HG02981 (cell line): ENCODE measurements around the gene KRCC1.
"Not testable (repeated sequence)": the region's sequence is repeated elsewhere in the genome, so short reads cannot be mapped to it uniquely, and the experiment has no call there.

Experiments used
- ATAC-seq: cut with Tn5 transposase; IDR thresholded peaks from one replicate; pipeline ENCODE4 v1.9.1; 2021; ENCODE audit warnings: mild to moderate bottlenecking, moderate library complexity; ENCODE audit not compliant: unreplicated experiment

The KRCC1 gene

GRCh38 chr2:88005776-88006175 is 49.8 kb downstream of the KRCC1 start:
- no peak for ATAC-seq

GRCh38 chr2:88003074-88003755 is 52.4 kb downstream of the KRCC1 start:
- ATAC-seq, result no peak

GRCh38 chr2:88002359-88002707 is 53.2 kb downstream of the KRCC1 start:
- ATAC-seq, result no peak

DNA sequence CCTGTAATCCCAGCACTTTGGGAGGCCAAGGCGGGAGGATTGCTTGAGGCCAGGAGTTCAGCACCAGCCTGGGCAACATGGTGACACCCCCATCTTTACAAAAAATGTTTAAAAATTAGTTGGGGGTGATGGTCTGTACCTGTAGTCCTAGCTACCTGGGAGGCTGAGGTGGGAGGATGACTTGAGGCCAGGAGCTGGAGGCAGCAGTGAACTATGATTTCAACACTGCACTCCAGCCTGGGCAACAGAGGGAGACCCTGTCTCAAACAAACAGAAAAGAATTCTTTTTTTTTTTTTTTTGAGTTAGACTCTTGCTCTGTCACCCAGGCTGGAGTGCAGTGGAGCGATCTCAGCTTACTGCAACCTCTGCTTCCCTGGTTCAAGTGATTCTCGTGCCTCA is 55.1 kb downstream of the KRCC1 start:
- ATAC-seq, result not testable (repeated sequence)

DNA sequence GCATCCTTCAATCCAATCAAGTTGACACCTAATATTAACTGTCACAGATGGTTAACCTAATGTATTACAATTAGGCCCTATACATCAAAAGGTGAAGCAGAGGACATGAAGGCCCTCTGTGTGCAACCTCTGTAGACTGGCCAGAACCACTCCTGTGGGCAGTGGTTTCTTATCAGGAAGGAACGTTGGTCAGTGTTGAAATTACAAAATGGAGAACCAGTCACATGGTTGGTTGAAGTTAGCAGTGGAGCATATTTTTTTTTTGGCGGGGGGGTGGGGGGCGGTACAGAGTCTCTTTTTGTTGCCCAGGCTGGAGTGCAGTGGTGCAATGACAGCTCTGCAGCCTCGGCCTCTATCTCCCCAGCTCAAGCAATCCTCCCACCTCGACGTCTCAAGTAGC is 59.0 kb downstream of the KRCC1 start:
- no peak for ATAC-seq

- ATAC-seq, result no peak
Observed at GRCh38 chr2:87995756-87996155, 59.8 kb downstream of the KRCC1 start.

DNA sequence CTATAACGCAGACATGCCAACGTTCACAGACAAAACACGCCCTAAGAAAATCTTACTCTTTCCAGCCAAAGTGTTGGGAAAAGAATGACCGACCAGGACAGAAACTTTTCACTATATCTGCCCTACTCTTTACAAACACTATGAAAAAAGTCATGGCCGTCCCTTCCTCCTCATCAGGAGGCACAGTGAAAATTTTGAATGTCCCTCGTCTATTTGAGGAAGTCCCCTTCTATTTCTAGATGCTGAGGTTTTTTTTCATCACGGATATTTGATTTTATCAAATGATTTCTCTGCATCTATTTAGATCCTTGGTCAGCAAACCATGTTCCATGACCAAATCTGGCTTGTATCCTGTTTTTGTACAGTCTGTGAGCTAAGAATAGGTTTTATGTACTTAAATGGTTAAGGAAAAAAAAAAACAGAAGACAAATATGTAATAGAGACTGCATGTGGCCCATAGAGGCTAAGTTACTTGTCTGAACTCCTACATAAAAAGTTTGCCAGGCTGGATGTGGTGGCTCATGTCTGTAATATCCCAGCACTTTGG is 61.2 kb downstream of the KRCC1 start:
- not testable (repeated sequence) for ATAC-seq

- not testable (repeated sequence) for ATAC-seq
Observed at GRCh38 chr2:87992569-87992968, 63.0 kb downstream of the KRCC1 start.

GRCh38 chr2:87987473-87987872 is 68.1 kb downstream of the KRCC1 start:
- not testable (repeated sequence) for ATAC-seq

GRCh38 chr2:87985902-87986301 is 69.7 kb downstream of the KRCC1 start:
- not testable (repeated sequence) for ATAC-seq

- ATAC-seq, result not testable (repeated sequence)
Observed at GRCh38 chr2:87981182-87981581, 74.4 kb downstream of the KRCC1 start.
